ENCODE data around the gene CDCP1. TPM values are rescaled to one million over a fixed set of nuclear protein-coding genes. Genes with fewer than 3 reads are reported as not detected.

CDCP1 gene
- total RNA-seq, 1 donor from 2014 or later = 0.71 TPM

DNA sequence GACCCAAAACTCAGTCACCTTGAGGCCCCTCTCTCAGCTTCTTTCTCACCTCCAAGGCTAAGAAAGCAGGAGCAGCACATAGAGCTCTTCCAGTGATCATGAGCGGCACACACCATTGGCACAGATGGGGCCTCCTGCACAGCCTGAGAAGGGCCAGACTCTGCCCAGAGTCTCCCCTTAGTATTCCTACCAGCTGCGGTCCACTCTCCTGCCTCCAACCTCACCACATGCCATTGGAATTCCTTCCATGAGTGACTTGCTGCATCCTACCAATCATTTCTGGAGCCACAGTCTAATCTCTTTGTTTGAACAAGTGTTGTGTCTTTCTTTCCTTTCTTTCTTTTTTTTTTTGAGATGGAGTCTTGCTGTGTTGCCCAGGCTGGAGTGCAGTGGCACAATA is 39.3 kb downstream of the CDCP1 start:
- DNase-seq = no peak
- Mint-ChIP-seq H3K27ac (ENCODE audit: unreplicated experiment) (no peak overlapping the region), H3K9me3 (ENCODE audit: unreplicated experiment) (no peaks in the 10 kb centered on the region), H3K27me3 (ENCODE audit: unreplicated experiment) (no peaks in the 10 kb centered on the region), H3K36me3 (ENCODE audit: unreplicated experiment) (peaks cover 4% of the 10 kb centered on the region), H3K4me3 (ENCODE audit: unreplicated experiment) (no peak overlapping the region), H3K4me1 (ENCODE audit: low read depth, unreplicated experiment) (no peaks in the 10 kb centered on the region)
- TF ChIP-seq, protein P1, sequence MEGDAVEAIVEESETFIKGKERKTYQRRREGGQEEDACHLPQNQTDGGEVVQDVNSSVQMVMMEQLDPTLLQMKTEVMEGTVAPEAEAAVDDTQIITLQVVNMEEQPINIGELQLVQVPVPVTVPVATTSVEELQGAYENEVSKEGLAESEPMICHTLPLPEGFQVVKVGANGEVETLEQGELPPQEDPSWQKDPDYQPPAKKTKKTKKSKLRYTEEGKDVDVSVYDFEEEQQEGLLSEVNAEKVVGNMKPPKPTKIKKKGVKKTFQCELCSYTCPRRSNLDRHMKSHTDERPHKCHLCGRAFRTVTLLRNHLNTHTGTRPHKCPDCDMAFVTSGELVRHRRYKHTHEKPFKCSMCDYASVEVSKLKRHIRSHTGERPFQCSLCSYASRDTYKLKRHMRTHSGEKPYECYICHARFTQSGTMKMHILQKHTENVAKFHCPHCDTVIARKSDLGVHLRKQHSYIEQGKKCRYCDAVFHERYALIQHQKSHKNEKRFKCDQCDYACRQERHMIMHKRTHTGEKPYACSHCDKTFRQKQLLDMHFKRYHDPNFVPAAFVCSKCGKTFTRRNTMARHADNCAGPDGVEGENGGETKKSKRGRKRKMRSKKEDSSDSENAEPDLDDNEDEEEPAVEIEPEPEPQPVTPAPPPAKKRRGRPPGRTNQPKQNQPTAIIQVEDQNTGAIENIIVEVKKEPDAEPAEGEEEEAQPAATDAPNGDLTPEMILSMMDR (IDR thresholded peaks at IDR 0.05; ENCODE audit: partially characterized antibody, unreplicated experiment) = no peak

DNA sequence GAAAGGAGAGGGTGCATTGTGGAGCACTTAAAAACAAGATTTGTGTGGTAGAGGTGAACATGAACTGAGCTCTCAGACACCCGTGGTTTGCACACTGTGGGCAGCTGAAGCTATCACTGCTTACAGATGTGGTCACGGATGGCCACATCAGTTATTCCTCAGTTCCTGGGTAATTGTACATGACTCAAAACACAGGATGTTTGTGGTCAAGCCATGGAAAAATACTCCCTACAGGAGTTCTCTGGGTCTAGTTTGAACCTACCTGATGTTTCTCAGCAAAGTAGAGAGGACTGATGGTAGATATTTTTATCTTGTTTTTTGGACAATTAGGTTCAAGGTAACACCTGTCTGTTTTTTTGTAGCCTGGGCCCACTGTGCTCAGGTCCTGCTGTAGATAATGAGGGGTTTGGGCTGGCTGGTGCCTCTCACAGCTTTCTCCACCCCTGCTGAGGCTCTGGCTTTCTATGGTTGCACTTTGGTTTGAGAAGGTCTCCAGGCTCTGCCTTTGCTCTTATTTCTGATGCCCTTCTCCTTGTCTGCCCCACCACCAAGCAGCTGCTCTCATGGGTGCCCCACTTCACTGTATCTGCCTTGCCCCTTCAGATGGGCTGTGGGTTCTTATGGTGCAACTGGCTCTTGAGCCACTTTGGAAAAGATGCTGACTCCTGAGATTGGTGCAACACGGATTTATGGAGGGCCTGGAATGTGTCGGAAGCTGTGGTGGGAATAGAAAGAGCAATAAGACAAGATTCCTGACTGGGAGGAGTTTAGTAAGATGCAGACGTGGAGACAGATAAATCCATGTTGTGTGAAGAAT is 40.1 kb downstream of the CDCP1 start:
- Mint-ChIP-seq H3K4me1 (ENCODE audit: low read depth, unreplicated experiment) (no peaks in the 10 kb centered on the region), H3K36me3 (ENCODE audit: unreplicated experiment) (peaks cover 4% of the 10 kb centered on the region), H3K27ac (ENCODE audit: unreplicated experiment) (no peak overlapping the region), H3K9me3 (ENCODE audit: unreplicated experiment) (no peaks in the 10 kb centered on the region), H3K4me3 (ENCODE audit: unreplicated experiment) (no peak overlapping the region), H3K27me3 (ENCODE audit: unreplicated experiment) (no peaks in the 10 kb centered on the region)
- DNase-seq = no peak
- TF ChIP-seq, protein P1 (IDR thresholded peaks at IDR 0.05; ENCODE audit: partially characterized antibody, unreplicated experiment) = no peak

DNA sequence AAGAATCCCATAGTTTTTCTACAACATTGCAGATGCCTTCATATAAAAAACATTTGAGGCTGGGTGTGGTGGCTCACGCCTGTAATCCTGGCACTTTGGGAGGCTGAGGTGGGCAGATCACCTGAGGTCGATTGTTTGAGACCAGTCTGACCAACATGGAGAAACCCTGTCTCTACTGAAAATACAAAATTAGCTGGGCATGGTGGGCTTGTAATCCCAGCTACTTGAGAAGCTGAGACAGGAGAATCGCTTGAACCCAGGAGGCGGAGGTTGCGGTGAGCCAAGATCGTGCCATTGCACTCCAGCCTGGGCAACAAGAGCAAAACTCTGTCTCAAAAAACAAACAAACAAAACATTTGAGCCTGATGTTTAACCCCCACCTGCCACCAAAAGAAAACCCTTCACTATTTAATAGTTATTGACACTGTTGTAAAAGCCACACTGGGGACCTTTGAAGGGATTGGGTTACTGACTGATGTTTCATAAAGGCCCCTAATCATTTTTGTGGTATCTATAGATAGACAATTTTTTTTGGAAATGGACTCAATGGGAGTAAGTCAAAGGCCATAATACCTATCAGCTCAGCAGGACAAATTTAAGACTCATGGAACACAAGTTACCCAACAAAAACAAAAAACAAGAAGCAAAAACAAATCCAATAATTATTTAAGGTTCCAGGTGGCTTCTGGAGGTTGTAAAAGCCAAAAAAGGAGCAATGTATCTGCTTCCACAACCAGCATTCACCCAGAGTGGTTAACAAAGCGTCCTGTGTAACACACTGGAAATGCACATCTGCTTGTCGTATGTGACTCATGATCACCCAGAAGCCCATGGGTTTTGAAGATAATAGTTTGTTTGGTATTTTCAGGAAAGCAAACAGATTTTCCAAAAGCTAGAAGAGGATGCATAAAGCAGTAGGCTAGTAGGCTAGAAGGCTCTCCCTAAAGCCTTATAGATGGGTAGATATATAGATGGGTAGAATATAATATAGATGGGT is 41.2 kb downstream of the CDCP1 start:
- no peak overlapping the region for H3K4me3 Mint-ChIP-seq (ENCODE audit: unreplicated experiment)
- DNase-seq = no peak
- H3K27ac Mint-ChIP-seq (ENCODE audit: unreplicated experiment) = no peak overlapping the region
- TF ChIP-seq, protein P1 (IDR thresholded peaks at IDR 0.05; ENCODE audit: partially characterized antibody, unreplicated experiment) = no peak
- H3K9me3 Mint-ChIP-seq (ENCODE audit: unreplicated experiment) = no peaks in the 10 kb centered on the region
- H3K27me3 Mint-ChIP-seq (ENCODE audit: unreplicated experiment) = no peaks in the 10 kb centered on the region
- no peaks in the 10 kb centered on the region for H3K4me1 Mint-ChIP-seq (ENCODE audit: low read depth, unreplicated experiment)
- peaks cover 4% of the 10 kb centered on the region for H3K36me3 Mint-ChIP-seq (ENCODE audit: unreplicated experiment)

DNA sequence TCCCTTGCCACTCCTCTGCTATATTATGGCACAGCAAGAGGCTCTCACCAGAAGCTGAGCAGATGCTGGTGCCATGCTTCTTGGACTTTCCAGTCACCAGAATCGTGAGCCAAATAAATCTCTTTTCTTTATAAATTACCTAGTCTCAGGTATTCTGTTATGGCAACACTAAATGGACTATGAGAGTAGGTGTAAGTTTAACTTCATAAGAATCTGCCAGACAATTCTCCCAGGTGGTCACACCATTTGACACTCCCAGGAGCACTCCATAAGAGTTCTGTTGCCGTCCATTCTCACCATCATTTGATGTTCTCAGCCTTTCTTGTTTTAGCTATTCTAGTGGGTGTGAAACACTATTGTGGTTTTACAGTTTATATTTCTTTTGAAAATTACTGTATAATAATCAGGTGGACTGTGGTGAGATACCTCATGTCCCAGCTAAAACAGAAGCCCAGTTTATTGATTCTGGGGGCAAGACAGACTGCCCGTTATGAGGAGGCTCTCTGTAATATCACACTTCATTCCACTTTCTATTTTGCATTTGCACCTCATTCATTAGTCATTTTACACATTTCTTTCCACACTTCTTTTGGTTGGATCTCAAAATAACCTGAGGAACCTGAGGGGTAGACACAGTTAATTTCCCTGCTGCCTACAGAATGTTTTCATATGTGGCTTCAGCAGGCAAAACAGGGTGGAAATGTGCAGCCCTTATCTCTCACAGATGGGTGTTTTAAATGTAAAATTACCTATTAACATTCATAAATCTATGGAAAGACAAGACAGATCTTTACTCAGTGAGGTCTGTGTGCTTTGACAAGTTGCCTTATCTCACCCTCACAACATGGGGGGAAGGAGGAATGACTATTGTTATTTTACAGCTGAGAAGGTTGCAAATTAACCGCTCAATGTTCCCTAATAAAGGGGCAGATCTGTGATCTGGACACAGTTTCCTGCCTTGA is 42.1 kb downstream of the CDCP1 start:
- TF ChIP-seq, protein P1 (IDR thresholded peaks at IDR 0.05; ENCODE audit: partially characterized antibody, unreplicated experiment) = no peak
- H3K4me1 Mint-ChIP-seq (ENCODE audit: low read depth, unreplicated experiment) = no peaks in the 10 kb centered on the region
- no peak for DNase-seq
- peaks cover 4% of the 10 kb centered on the region for H3K36me3 Mint-ChIP-seq (ENCODE audit: unreplicated experiment)
- no peaks in the 10 kb centered on the region for H3K27me3 Mint-ChIP-seq (ENCODE audit: unreplicated experiment)
- H3K9me3 Mint-ChIP-seq (ENCODE audit: unreplicated experiment) = no peaks in the 10 kb centered on the region
- no peak overlapping the region for H3K27ac Mint-ChIP-seq (ENCODE audit: unreplicated experiment)
- no peak overlapping the region for H3K4me3 Mint-ChIP-seq (ENCODE audit: unreplicated experiment)

Data from glutamatergic neuron (in vitro differentiated cells).